SKM-1 treated with dmso at 0.1 percent for 144 hours (cell line): ENCODE measurements around the gene ZNHIT2.
A peak's percentile ranks its signal among the peaks of the same experiment; 100 is the strongest.

ENCODE experiments used
- DNase-seq: peaks from one replicate; lab custom pipeline; 2025; ENCODE audit not compliant: unreplicated experiment; lab: John Stamatoyannopoulos, UW

ZNHIT2 gene

GRCh38 chr11:65134240-65134951 is 16.9 kb upstream of the ZNHIT2 start, which contains the start of gene SYVN1:
TSS of gene SYVN1 (minus strand) at chr11:65134519. CDS start at chr11:65133601, 918 bp downstream.
- DNase-seq: peak; percentile 89

- DNase-seq: no peak
Measured at GRCh38 chr11:65133724-65134123, 16.2 kb upstream of the ZNHIT2 start.

DNA sequence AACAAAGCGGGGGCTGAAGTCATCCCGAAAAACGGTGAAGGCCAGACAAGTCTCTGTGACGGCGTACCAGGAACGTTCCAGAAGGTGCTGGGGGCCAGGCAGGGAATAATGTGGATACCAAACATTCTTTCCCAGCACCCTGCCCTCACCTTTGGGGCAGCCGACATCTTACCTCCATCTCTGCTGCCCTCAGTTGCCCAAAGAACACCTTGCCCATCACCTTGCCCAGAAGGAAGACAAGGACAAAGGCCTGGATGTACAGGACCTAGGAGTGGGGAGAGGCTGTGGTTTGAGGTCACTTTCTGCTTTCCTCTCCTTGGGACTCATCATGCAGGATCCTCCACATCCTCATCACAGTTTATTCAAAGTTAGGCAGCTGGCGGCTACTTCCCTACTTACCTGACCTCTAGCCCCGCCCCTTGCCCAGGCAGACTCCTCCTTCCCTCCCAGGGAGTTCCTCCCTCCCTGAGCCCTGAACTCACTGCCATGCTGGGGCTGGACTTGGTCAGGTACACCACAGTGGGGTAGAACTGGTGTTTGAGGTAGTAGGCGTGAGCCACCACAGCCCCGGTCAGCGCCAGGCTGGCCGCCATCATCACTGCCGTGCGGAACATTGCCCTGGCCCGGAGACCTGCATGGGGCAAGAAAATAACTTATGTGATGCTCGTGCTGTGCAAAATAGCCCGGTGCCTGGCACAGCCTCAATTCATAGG is 15.6 kb upstream of the ZNHIT2 start:
- DNase-seq: peak; percentile 54

- DNase-seq: no peak
Measured at GRCh38 chr11:65132238-65132987, 14.9 kb upstream of the ZNHIT2 start.

DNA sequence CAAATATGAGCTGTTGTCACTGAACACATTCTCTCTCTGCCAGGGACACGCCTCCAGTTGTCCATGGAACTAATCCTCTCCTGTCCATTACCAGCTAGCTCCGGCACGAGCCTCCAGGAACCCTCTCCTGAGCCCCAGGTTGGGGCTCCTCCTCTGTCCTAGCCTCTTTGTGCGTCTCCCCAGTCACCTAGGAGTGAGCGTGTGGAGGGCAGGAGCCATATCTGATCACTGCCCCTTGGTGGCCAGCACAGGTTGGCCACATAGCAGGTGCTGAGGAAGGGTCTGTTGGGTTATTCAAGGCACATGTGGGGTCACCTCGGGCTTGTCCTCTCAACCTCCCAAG is 14.4 kb upstream of the ZNHIT2 start:
- DNase-seq: no peak

DNA sequence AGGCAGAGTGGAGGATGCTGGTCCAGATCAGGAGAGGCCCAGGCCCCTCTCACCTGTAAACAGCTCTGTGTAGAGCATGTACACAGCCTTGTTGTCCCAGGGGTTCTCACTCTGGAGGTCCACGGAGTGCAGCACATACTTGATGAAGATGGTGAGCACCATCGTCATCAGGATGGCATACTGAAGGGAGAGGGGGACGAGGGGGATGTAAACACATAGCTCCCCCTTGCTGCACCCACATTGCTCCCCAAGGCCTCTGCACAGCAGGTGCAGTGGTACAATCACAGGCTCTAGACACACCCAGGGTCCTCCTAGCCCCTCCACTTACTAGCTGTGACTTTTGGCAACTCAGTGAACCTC is 13.9 kb upstream of the ZNHIT2 start:
- DNase-seq: no peak

GRCh38 chr11:65130631-65131416 is 13.3 kb upstream of the ZNHIT2 start:
- DNase-seq: no peak

DNA sequence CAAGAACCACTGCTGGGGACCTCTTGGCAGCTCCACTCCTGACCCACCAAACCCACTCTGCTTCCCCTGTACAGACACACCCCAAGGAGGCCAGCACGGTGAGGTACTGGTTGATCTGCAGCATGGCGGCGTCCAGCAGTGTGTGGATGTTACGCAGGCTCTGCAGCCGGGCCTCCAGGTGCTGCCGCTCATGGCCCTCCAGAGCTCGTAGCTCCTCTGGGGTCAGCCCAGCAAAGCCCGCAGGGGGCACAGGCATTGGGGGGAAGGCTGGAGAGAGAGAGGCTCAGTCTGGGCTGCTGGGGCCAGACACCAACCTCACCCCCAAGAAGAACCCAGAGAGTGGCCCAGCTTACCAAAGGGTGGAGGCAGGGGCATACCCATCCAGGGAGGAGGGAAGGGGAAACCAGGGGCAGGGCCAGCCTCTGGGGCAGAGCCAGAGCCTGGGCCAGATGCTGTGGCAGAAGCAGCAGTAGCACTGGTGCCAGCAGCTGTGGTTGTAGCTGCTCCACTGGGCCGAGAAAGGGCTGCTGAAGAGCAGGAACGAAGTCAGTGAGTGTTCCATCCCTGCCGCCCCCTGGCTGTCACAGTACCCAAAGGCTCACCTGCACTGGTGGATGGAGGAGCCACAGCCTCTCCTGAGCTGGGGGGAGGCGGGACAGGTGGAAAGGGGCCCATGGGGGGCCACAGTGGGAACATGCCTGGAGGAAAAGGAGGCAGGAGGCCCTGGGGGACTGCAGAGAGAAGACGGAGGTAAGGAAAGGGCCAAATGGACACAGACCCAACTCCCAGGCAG is 12.3 kb upstream of the ZNHIT2 start:
- no peak for DNase-seq

DNA sequence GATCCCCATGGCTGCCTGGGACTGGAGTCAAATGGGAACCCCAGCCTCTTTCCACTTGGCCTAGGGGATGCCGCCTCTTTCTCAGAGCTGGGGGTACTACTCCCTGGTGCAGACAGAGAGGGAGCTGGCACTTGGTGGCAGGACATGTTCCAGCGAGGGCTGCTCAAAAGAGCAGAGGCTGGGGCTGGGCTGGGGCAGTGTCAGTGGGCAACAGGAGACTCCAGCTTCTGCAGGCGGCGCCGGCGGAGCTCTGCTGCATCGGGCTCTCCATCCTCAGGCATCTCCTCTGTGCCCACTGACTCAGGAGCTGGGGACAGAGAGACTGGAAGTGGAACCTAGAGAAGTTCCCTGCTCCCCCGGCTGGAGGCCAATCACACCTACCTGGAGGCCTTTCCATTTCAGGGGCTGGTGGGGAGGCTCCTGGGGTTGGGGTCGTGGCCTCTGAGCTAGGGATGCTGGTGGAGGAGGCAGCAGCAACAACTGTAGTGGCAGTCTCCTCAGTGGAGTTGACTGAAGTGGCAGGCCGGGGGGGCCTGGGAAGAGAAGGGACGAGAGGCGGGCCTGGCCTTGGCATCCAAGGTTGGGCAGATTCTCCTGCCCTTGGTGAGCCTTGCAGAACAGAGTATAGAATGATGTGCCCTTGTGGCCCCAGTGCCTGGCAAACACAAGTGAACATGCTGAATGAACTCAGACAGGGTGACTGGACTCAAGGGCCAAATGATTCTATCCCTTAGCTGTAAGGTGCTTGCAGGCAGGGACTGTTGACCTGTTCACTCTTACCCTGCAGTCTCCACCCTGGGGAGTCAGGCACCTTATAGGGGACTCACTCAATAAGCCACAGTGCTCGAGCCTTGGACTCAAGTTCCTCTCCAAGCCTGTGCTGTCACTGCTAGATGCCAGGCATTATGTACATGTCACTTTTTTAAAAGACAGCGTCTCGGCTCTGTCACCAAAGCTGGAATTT is 11.0 kb upstream of the ZNHIT2 start:
- no peak for DNase-seq

GRCh38 chr11:65127473-65128181 is 10.1 kb upstream of the ZNHIT2 start:
- no peak for DNase-seq

DNA sequence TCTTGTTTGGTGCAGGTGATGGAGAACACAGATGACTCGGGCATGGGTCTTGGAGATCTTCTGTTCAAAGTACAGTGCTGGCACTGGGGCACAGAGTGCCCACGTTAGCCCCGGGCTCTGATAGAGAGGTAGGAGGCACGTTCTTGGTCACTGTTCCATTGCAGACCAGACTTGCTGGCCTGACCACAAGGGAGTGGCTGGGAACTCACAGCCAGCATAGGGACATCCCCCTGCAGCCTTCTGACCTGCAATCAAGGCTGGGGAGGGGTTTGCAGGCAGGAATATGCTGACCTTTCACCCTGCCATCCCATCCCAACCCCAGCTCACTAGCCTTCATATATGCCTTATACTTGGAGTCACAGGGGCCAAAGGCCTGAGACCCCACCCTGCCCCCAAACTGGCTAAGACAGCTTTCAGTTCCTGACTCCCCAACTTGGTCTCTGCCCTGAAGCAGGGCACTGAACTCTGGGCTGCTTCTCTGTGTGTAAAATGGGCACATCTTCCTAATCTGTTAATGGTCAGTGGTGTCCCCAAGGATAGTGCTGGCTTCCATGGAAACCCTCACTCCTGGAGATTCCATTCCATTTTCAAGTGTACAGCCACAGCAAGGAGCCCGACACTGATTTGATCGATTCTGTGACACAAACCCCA is 9.2 kb upstream of the ZNHIT2 start:
- no peak for DNase-seq

DNA sequence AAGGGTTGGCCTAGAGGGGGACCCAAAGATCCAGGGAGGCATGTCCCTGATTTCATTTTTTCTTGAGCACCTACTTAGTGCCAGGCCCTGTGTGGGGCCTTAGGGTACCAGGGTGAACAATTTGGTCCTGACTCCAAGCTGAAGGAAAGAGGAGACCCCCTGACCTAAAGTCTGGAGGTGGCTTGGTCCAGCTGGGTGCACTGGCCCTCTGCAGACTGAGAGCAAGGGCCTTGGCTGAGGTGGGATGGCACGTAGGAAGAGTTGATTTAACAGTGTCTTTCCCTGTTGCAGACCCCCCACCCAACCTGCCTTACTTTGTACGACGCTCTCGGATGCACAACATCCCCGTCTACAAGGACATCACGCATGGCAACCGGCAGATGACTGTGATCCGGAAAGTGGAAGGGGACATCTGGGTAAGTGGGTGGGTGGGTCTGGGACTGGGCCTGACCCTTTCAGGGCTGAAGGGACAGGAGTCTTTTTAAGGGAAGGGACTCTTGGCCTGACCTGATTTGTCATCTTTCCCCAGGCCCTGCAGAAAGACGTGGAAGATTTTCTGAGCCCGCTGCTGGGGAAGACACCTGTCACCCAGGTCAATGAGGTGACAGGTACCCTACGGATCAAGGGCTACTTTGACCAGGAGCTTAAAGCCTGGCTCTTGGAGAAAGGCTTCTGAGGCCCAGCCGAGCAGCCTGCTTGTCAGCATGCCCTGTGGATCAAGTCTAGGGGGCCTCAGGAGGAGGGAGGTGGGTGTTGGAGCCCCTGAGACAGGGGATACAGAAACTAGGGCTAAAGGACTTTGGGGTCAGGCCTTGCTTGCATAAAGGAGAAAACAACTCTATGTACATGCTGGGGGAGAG is 7.9 kb upstream of the ZNHIT2 start:
- no peak for DNase-seq

- DNase-seq: no peak
Measured at GRCh38 chr11:65124480-65125196, 7.1 kb upstream of the ZNHIT2 start.

- DNase-seq: peak; percentile 97
Measured at GRCh38 chr11:65121865-65122696, 4.6 kb upstream of the ZNHIT2 start, which contains the start of the genes FAU and MRPL49. TSS of gene FAU (minus strand) at chr11:65122134. CDS start at chr11:65121813, 321 bp downstream. TSS of gene MRPL49 (plus strand) at chr11:65122321. CDS start at chr11:65122347, 26 bp downstream.

GRCh38 chr11:65121447-65121864 is 4.0 kb upstream of the ZNHIT2 start:
- DNase-seq: no peak
